Activated CD8-positive, alpha-beta memory T cell treated with anti-CD3 and anti-CD28 coated beads, Interleukin-2, amount 50 U/mL, for 24 hours (primary cell): ENCODE measurements around the gene SLC8A3.

Experiments used
- DNase-seq: peaks from one replicate; pipeline ENCODE4 v3.0.0-alpha.2; 2020; ENCODE audit errors: extremely low read depth

SLC8A3 gene

GRCh38 chr14:70022771-70023445, 165.8 kb downstream of the SLC8A3 start:
- DNase-seq = no peak

DNA sequence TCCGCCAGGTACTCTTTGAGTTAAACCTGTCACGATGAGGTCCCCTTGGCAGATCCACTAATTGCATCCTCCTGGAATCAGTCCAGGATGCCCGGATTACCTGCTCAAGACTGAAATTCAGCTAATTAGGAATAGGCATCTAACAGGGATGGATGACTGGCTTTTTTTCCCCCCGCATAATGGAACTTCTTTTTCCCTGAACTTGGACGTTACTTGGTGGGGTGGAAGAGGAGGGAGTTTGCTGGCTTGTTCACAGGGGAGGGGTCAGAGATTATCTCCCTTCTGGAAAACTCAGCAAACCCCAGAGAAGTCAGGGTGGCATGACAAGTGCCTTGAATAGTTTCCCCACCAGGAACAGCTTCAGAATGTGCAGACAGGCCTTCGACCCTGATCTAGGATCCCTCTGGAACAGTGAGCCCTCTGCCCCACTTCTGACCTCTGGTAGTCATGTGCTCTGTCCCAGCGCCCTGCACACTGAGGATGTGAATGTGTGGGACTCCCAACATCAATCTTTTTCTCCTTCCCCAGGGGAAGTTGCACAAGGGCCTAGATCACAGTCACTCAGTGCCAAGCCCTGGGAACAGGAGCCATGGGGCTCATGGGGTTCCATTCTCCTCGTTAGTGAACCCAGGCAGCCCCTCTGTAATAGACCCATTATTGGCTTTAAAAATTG, 167.1 kb downstream of the SLC8A3 start:
- no peak for DNase-seq

DNA sequence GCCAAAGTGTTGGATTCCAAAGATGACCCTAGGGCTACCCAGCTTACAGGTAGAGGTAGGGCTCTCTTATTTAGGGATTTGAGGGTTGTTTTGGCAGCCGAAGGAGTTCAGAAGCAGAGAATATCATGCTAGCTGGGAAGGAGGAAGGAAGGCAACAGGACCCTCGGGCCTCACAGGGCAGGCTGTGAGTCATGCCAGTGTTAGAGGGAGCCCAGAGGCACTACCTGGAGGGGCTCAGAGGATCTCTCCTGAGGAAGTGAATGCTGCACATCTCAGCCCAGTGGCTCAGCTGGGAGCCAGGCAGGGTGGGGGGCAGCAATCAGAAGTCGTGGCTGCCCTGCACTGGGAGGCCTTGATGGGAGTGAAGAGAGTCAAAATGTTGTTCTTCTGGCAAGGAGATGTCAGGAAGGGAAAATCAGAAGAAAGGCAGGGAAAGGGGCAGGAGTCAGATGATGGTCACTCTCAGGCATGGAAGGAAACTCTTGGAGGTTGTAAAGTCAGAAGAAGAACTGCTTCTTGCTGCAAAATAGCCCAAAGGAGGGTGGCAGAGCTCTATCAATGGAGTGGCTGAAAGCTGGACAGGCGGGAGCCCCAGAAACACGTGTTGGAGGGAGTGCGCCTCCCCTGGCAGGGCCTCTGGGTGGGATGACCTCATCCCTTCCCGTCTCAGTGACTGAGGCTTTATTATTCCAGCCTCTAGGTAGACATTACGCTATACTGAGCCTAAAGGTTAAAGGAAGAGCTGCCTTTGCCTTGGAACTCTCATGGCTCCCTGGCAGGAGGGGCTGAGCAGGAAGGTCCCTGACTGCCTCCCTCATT, 168.2 kb downstream of the SLC8A3 start:
- DNase-seq = no peak

- DNase-seq = no peak
Observed at GRCh38 chr14:70019695-70020094, 169.1 kb downstream of the SLC8A3 start.

DNA sequence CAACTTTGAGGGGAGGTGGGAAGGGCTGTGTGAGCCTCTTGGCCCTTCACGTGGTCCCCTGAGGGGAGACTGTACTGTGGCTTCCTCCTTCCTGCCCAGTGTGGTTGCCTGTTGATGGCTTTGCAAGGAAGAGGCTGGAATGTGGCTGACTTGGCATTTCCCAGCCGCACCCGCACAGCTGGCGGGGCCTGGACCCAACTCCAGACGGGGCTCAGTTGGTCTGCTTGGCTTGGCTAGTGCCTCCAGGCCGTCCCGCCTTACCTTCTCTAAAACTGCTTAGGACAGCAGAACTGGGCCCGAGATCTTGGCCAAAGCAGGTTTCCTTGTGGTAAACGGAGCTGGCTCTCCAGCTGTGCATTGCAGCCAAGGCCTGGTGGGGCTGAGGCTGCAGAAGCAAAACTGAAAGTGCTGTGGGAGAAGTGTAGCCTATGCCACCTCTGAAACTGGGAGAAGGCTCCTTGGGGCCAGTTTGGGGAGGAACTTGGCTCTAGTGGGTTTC, 170.0 kb downstream of the SLC8A3 start:
- no peak for DNase-seq

- DNase-seq = no peak
Observed at GRCh38 chr14:70018230-70018629, 170.5 kb downstream of the SLC8A3 start.

GRCh38 chr14:70014406-70015095, 174.2 kb downstream of the SLC8A3 start:
- DNase-seq = no peak

DNA sequence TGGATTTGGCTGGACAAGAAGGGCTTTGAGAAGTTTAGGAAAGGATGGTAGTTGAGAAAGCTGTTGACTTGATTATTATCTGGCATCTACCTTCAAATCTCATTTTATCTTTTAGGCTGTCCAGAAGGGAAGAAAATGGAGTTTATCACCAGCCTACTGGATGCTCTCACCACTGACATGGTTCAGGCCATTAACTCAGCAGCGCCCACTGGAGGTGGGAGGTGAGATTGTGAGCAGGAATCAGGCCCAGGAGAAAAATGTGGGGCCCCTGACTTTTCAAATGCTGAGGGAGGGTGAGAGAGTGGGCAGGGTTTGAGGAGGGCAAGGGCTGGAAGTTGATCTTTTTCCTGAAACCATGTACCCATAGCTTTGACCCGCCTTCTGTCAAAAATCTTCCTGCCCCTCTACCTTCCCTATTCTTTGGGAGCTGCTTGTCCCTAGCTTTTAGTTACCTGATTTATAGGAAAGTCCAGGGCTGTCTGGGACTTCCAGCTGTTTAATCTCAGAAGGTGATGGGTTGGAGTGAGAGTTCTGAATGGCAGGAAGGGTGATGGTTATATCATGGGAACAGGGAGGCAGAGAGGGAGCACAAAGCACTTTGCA, 175.4 kb downstream of the SLC8A3 start:
- no peak for DNase-seq

- DNase-seq = no peak
Observed at GRCh38 chr14:70011708-70012107, 177.0 kb downstream of the SLC8A3 start.

DNA sequence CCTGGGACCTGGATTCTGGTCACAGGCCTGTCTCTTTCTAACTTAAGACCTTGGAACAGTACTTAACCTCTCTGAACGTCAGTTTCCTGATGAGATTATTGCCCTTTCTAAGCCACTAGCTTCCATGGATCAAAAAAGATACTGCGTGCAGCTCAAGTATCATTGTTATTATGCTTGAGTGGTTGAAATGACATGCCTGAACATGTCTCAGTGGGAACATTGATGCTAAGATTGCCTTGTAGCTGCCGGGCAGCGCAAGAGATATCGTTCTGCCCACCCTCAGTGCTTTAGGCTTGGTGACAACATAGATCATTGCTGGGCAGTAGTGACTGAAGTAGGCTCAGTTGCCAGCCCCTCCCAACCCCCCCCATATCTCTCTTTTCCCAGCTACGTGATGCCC, 177.7 kb downstream of the SLC8A3 start:
- DNase-seq = no peak

DNA sequence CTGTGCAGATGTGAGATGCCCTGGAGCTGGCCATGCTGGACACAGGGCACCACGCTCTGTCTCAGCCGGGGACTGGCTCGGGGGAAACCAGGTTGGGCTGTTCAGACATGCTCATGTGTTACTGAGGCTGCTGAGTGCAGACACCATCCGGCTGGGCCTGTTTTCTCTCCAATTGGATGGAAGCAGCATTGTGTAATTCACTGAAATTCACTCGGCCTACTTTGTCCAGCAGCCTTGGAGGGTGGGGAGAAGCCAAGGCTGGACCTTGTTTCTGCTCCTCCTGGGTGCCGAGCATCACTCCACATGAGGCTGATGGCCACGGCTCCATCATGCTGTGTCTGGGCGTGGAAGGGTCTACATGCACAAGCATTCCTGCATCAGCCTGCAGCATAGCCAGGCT, 178.8 kb downstream of the SLC8A3 start:
- DNase-seq = no peak

GRCh38 chr14:70008284-70009262, 180.2 kb downstream of the SLC8A3 start:
- DNase-seq = no peak

DNA sequence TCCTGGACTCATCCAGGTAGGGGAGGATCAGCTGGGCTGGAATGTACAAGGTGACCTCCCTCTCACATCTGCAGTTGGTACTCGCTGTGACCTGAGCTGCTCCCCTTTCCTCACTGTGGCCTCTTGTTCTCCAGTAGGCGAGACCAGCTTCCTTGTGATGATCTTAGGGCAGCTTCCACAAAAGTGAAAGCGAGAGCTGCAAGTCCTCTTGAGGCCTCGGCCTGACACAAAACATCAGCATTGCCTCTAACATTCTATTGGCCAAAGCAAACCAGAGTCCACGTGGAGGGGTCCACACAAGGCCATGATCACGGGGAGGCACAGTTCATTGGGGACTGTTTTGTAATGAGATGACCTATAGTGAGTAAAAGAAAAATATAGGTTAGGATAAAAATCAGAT, 182.1 kb downstream of the SLC8A3 start:
- DNase-seq = no peak

GRCh38 chr14:70005281-70005805, 183.4 kb downstream of the SLC8A3 start:
- no peak for DNase-seq

GRCh38 chr14:70004791-70005190, 184.0 kb downstream of the SLC8A3 start:
- DNase-seq = no peak

DNA sequence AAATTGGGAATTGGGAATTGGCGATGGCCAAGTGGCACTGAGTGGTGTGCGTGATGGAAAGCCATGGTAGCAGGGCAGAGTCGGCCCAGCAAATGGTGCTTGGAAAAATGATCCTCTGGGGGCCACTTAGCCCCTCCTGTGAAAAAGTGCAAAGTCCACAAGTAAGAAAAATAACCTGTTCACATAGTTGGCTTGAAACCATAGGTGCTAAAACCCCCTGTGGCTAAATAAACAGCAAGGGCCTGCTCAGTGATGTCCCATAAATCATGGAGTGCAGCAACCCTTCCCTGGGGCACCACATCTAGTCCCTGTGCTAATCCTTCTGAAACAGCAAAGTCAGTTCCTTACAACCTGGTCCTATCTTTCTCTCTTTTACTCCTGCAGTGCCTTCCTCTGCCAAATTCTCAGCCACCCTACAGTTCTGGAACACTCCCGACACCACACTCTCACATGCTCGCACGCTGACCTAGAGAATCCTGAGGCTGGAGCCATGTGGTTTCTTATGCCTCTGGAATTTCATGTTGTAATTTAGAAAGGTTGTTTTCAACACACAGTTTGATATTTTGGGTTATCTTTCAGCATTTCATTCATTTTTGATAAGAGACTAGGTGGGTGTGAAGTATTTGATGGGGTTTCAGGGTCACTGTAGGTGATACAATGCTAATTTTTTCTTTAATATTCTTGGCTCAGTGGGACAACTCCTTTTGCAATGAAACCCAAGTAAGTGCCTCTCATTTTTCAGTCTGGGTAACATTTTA, 186.0 kb downstream of the SLC8A3 start:
- DNase-seq = no peak

GRCh38 chr14:70000601-70001000, 188.2 kb downstream of the SLC8A3 start:
- DNase-seq = no peak

DNA sequence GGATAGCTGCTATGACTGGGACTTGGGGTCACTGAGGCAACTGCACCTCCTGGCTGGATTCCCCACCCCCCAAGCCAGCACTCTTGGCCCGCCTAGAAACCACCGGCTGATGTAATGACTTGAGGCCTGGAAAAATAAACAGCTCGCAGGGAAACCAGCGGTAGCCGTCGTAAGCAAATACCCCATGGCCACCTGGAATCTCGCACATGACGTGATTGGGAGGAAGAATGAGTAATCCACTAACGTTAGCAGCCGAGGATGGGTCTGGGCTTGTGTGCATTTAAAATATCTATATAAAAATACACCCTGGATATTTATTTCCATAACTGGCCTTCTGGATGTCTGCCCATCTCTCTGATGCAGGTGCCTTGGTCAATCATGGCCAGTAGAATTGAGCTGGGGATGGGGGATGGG, 189.5 kb downstream of the SLC8A3 start:
- no peak for DNase-seq

GRCh38 chr14:69997849-69998248, 190.9 kb downstream of the SLC8A3 start:
- no peak for DNase-seq
